Right lobe of liver (tissue), 4 donors: ENCODE results near the gene ANKRD65.

ENCODE experiments used
- CTCF ChIP-seq, 4 donors: fragments of 200-600 bp in 3 of 4; fragments of 450-650 bp in 1 of 4; IDR thresholded peaks; one replicate each; pipeline versions ENCODE4 v1.5.1 to v1.8.0; 2016 to 2022; ENCODE audit warnings: antibody characterized with exemption in 4 of 4, mild to moderate bottlenecking in 2 of 4
- POLR2A ChIP-seq: fragments of 450-650 bp; IDR thresholded peaks from one replicate; pipeline ENCODE4 v1.6.1; 2017; ENCODE audit warnings: antibody characterized with exemption, mild to moderate bottlenecking
- donor health status: DM: no; HTN: no; CAD: no.
- donor health status: DM: no; HTN: no; CAD: no.
- donor health status: DM: no; HTN: yes; CAD: no.

- TF ChIP-seq CTCF (IDR thresholded peaks at IDR 0.05): no peak
- no peak for TF ChIP-seq POLR2A
Measured at GRCh38 chr1:1421907-1422464, 910 bp upstream of the ANKRD65 start.
